Testis (tissue), 3 donors: ENCODE measurements around the gene RTP1. TPM values are rescaled to one million over a fixed set of nuclear protein-coding genes. Genes with fewer than 3 reads are reported as not detected.

Experiments used
- DNase-seq: peaks from one replicate; pipeline ENCODE4 v3.0.0-alpha.2; 2019
- H3K27ac ChIP-seq, 2 donors: fragments of 200-600 bp; sonication (generic); one replicate each; pipeline ENCODE4 v1.5.1; 2019
- H3K27me3 ChIP-seq: fragments of 200-600 bp; sonication (generic); one replicate; pipeline ENCODE4 v1.5.1; 2019
- H3K36me3 ChIP-seq: fragments of 200-600 bp; sonication (generic); one replicate; pipeline ENCODE4 v1.5.1; 2017; ENCODE audit warnings: low read depth; ENCODE audit errors: missing control alignments
- H3K4me1 ChIP-seq: fragments of 200-600 bp; sonication (generic); one replicate; pipeline ENCODE4 v1.5.1; 2019
- H3K4me3 ChIP-seq, 2 donors: fragments of 200-600 bp; sonication (generic); one replicate each; pipeline ENCODE4 v1.5.1; 2017 to 2019
- H3K9me3 ChIP-seq: fragments of 200-600 bp; sonication (generic); one replicate; pipeline ENCODE4 v1.5.1; 2017
- POLR2A ChIP-seq: fragments of 450-650 bp; IDR thresholded peaks from one replicate; pipeline ENCODE4 v1.6.1; 2017; ENCODE audit warnings: antibody characterized with exemption, mild to moderate bottlenecking, moderate library complexity
- WGBS, 2 donors: methylation state at CpG; one replicate each; pipeline ENCODE4 v1.1.5; 2018; 5-methylcytosine and 5-hydroxymethylcytosine counted together
- intact Hi-C: fragments of 100-400 bp; cut with DNase I; formaldehyde crosslinking; loops from one replicate; pipeline ENCODE4 v1.15.1; 2023; ENCODE audit warnings: low total_unique reads
- polyA plus RNA-seq: library from polyadenylated mRNA; stranded (reverse); fragments of 350-450 nt; fragmentation: Illumina TruSeq; extraction: RNeasy Lipid Tissue Mini Kit (QIAGEN cat#74804); gene quantifications from one replicate; pipeline ENCODE4 v1.2.3, GENCODE V29; 2014; ENCODE audit warnings: low read depth, low replicate concordance; ENCODE audit not compliant: insufficient read depth
- total RNA-seq, 2 donors: library from RNA; depleted of rRNA; stranded (reverse); fragments of >200 nt; gene quantifications; one replicate each; pipeline ENCODE4 v1.2.3, GENCODE V29; 2016
- TF ChIP-seq, protein P1 (sequence below), 3 experiments: fragments of 450-650 bp in 2 of 3; fragments of 200-600 bp in 1 of 3; sonication (generic) in 1 of 3; IDR thresholded peaks; one replicate each; pipeline ENCODE4 v1.5.1; 2016 to 2019; ENCODE audit warnings: antibody characterized with exemption in 3 of 3, mild to moderate bottlenecking in 2 of 3, moderate library complexity in 1 of 3

Gene RTP1
- total and polyA plus RNA-seq, 3 donors from 2014 or later = 0.59 to 0.94 (median 0.93) TPM

- Histone ChIP-seq H3K4me1 (peaks cover 5% of the 10 kb centered on the region), H3K9me3 (no peaks in the 10 kb centered on the region), H3K36me3 (no peaks in the 10 kb centered on the region), H3K4me3 (no peak overlapping the region), H3K27me3 (no peaks in the 10 kb centered on the region), H3K27ac (no peak overlapping the region)
- intact Hi-C loops = no loop called here
- no peak for TF ChIP-seq POLR2A
- TF ChIP-seq, protein P1, sequence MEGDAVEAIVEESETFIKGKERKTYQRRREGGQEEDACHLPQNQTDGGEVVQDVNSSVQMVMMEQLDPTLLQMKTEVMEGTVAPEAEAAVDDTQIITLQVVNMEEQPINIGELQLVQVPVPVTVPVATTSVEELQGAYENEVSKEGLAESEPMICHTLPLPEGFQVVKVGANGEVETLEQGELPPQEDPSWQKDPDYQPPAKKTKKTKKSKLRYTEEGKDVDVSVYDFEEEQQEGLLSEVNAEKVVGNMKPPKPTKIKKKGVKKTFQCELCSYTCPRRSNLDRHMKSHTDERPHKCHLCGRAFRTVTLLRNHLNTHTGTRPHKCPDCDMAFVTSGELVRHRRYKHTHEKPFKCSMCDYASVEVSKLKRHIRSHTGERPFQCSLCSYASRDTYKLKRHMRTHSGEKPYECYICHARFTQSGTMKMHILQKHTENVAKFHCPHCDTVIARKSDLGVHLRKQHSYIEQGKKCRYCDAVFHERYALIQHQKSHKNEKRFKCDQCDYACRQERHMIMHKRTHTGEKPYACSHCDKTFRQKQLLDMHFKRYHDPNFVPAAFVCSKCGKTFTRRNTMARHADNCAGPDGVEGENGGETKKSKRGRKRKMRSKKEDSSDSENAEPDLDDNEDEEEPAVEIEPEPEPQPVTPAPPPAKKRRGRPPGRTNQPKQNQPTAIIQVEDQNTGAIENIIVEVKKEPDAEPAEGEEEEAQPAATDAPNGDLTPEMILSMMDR (IDR thresholded peaks at IDR 0.05) = no peak
- 77 to 83% methylated on average over 3 of the region's 3 CpGs for WGBS, 2 donors
- no peak for DNase-seq
Measured at GRCh38 chr3:187247398-187247797, 50.1 kb downstream of the RTP1 start.

Other genes starting within 250 kb of the RTP1 start
- 100 to 1,000 TPM in 1 of 2 donors, 10 to 100 TPM in 1; 93.0 to 101 TPM for gene RPL39L, start 58.0 kb upstream of the RTP1 start, total RNA-seq
- gene RPL39L, start 58.0 kb upstream of the RTP1 start, polyA plus RNA-seq = 421 TPM
- 1 to 10 TPM in 1 of 2 donors, under 1 TPM in 1; 0.55 to 2.8 TPM for gene MASP1, start 94.3 kb downstream of the RTP1 start, total RNA-seq
- 3.6 TPM for gene MASP1, start 94.3 kb downstream of the RTP1 start, polyA plus RNA-seq
- 1 to 10 TPM; 1.4 to 2.0 TPM for gene RTP4, start 170.9 kb downstream of the RTP1 start, total RNA-seq
- gene RTP4, start 170.9 kb downstream of the RTP1 start, polyA plus RNA-seq = 3.1 TPM